D721Med (cell line): ENCODE measurements around the gene TMEM145.

Experiments
- DNase-seq: peaks from one replicate; pipeline ENCODE4 v3.0.0; 2011; ENCODE audit warnings: low spot score; ENCODE audit not compliant: insufficient read length
- FAIRE-seq: peaks from 2 replicates; lab custom pipeline; 2011; peaks lifted over from hg19 to GRCh38; lab: Jason Lieb, UNC
- TF ChIP-seq, protein P1 (sequence below): IDR thresholded peaks from 2 replicates; pipeline ENCODE4 v1.5.1; 2012; ENCODE audit warnings: mild to moderate bottlenecking, control low read depth; ENCODE audit not compliant: insufficient read depth; ENCODE audit errors: missing control alignments

TMEM145 gene

DNA sequence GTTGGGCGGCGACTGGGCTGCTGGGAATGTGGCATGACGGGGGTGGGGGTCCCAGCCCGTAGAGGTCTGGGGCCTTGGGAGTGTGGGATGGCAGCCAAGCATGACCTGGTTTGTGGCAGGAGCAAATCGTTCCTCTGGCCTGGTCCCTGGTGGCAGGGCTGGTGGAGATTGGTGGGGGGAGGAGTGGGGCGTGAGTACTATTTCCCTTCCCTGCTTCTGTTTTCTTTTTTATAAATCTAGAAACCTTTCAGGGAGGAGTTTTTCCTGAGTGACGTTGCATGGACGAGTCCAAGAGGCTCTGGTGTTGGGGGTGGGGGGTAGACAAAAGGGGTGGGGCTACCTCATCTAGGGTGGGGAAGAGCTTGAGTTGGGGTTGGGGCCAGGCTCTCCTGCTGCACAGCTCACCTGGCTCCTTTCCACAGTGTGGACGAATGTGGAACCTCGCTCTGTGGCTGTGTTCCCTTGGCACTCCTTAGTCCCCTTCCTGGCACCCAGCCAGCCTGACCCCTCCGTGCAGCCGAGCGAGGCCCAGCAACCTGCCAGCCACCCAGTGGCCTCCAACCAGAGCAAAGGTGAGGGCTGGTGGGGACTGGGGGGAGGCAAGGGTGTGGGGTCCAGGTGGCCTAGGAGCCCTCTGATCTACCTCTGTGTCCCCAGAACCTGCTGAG lies 26.6 kb upstream of the TMEM145 start:
- TF ChIP-seq, protein P1, sequence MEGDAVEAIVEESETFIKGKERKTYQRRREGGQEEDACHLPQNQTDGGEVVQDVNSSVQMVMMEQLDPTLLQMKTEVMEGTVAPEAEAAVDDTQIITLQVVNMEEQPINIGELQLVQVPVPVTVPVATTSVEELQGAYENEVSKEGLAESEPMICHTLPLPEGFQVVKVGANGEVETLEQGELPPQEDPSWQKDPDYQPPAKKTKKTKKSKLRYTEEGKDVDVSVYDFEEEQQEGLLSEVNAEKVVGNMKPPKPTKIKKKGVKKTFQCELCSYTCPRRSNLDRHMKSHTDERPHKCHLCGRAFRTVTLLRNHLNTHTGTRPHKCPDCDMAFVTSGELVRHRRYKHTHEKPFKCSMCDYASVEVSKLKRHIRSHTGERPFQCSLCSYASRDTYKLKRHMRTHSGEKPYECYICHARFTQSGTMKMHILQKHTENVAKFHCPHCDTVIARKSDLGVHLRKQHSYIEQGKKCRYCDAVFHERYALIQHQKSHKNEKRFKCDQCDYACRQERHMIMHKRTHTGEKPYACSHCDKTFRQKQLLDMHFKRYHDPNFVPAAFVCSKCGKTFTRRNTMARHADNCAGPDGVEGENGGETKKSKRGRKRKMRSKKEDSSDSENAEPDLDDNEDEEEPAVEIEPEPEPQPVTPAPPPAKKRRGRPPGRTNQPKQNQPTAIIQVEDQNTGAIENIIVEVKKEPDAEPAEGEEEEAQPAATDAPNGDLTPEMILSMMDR = no peak
- FAIRE-seq (no peak), DNase-seq (no peak)

DNA sequence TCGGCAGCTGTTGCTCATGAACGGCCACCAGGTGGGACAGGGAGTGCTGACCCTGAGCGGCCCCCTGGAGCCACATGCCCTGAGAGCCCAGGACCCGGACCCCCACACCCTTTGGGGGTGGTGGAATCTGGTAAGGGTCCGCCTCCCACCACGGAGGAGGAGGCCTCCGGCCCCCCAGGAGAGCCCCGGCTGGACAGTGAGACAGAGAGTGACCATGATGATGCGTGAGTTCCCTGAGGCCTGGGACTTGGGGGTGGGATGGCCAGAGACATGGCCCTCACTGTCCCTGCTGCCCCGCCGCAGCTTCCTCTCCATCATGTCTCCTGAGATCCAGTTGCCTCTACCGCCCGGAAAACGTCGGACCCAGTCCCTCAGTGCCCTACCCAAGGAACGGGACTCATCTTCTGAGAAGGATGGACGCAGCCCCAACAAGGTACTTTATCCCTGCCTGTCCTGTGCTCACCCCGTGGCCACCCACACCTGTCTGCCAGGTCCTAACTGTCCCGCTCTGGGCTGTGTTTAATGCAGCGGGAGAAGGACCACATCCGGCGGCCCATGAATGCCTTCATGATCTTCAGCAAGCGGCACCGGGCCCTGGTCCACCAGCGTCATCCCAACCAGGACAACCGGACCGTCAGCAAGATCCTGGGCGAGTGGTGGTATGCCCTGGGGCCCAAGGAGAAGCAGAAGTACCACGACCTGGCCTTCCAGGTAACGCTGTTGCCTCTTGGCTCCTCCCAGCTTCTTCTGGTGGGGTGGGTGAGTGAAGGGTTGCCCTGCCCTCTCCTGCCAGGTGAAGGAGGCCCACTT lies 25.9 kb upstream of the TMEM145 start:
- FAIRE-seq (no peak), DNase-seq (no peak)
- TF ChIP-seq, protein P1 = no peak

DNA sequence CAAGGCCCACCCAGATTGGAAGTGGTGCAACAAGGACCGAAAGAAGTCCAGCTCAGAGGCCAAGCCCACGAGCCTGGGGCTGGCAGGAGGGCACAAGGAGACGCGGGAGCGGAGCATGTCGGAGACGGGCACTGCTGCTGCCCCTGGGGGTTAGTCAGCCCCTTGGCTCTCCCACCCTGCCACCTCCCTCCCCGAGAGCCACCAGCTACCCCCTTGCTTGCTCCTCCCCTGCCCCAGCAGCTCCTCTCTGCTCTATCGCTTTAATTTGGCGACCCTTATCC lies 25.3 kb upstream of the TMEM145 start:
- FAIRE-seq (no peak), DNase-seq (no peak)
- TF ChIP-seq, protein P1 = no peak

DNA sequence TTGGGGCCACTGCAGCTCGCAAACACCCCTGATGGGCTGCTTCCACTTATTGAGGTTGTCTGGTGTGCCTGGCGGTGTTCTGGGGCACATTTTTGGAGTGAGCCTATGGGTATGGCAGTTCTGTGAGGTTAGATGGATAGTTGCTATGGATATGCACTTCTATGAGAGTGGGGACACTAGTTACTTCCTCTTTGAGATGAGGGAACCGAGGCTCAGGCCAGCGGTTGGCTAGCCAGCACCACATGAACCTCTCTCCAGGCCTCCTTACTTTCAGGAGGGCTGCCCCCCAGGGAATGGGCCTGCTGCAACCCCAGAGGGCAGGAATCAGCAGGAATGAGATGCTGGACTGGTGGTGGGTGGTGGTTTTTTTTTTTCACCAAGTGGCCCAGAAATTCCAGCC lies 24.7 kb upstream of the TMEM145 start:
- no peak for FAIRE-seq
- DNase-seq = no peak
- TF ChIP-seq, protein P1 = no peak

DNA sequence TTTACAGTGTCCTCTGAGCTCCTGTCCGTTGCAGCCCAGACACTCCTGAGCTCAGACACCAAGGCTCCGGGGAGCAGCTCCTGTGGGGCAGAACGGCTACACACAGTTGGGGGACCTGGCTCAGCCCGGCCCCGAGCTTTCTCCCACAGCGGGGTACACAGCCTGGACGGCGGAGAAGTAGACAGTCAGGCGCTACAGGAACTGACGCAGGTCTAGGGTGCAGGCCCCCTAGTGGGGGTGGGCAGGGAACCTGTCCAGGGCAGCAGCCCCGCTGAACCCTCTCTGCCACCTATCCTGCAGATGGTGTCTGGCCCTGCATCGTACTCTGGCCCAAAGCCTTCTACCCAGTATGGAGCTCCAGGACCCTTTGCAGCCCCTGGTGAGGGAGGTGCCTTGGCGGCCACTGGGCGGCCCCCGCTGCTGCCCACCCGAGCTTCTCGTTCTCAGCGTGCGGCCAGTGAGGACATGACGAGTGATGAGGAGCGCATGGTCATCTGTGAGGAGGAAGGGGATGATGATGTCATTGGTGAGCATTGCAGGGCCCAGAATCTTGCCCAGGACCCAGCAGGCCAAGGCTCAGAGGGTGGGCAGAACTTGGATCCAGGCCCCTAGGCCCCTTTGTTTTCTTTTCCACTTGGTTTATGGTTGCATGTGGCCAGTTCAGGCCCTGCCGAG lies 24.1 kb upstream of the TMEM145 start:
- FAIRE-seq = no peak
- TF ChIP-seq, protein P1 = no peak
- DNase-seq = no peak

DNA sequence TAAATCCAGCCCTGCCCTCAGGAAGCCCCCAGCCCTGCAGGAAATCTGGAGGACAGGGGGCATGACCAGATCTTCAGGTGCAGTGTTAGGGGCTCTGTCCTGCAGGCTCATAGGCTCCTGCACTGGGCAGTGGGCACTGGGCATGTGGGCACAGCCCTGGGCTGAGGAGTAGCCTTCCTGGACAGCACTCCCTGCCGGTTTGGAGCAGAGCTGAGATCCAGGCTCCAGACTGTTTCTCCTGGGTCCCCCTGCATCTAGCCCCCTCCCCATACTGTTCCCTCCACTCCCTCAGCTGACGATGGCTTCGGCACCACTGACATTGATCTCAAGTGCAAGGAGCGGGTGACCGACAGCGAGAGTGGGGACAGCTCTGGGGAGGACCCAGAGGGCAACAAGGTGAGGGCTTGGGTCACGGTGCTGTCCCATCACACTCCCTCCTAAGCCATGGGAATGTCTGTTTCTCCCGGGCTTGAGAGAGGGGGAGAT lies 23.5 kb upstream of the TMEM145 start:
- DNase-seq (no peak), FAIRE-seq (no peak)
- TF ChIP-seq, protein P1 = no peak
